ENCODE data around the gene SMKR1.
"Not testable (repeated sequence)": the region's sequence is repeated elsewhere in the genome, so short reads cannot be mapped to it uniquely, and the experiment has no call there.

SMKR1 gene

DNA sequence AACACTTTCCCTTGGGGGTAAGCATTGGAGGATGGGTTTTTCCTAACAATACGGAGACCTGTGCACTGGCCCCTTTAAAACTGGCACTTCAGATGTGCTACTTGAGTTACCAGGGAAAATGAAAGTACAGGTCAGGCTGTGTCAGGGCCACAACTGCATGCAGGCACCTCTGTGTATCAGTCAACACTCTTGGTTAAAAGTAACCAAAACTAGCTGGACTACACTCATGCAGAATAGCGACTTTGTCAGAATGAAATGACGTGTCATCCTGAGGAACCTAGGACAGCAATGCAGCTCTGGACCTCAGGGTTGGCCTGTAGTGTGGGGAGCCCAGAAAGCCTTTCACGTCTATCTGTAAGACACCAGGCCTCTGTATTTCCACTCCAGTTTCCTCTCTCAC, 33.8 kb upstream of the SMKR1 start:
- H3K4me3 ChIP-seq (ENCODE audit: low read depth, low read length) = no peak overlapping the region
- no peak for DNase-seq (ENCODE audit: low read depth, low spot score)
- in situ Hi-C loops (cut with HindIII; ENCODE audit: low sequenced_read_pairs) = no loop called here
- TF ChIP-seq, protein P1, sequence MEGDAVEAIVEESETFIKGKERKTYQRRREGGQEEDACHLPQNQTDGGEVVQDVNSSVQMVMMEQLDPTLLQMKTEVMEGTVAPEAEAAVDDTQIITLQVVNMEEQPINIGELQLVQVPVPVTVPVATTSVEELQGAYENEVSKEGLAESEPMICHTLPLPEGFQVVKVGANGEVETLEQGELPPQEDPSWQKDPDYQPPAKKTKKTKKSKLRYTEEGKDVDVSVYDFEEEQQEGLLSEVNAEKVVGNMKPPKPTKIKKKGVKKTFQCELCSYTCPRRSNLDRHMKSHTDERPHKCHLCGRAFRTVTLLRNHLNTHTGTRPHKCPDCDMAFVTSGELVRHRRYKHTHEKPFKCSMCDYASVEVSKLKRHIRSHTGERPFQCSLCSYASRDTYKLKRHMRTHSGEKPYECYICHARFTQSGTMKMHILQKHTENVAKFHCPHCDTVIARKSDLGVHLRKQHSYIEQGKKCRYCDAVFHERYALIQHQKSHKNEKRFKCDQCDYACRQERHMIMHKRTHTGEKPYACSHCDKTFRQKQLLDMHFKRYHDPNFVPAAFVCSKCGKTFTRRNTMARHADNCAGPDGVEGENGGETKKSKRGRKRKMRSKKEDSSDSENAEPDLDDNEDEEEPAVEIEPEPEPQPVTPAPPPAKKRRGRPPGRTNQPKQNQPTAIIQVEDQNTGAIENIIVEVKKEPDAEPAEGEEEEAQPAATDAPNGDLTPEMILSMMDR (IDR thresholded peaks at IDR 0.05; ENCODE audit: low read depth, low read length) = no peak

DNA sequence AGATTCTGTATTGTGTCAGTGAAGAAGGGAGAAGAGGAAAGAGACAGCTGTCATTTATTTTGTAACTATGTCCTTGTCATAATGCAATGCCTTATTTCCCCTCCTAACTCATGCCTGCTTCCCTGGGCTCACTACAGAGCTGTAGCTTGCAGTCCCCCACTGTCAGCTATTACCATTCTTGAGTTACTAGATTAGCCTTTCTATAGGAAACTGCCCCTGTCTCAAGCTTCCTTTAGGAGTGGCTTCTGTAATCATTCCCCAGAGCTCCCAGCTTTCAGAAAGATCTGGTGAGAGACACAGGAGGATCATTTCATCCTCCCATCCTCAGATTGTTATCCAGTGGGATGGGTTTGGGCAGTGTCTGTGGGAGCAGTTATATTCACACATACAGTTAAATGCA, 32.4 kb upstream of the SMKR1 start:
- TF ChIP-seq, protein P1 (IDR thresholded peaks at IDR 0.05; ENCODE audit: low read depth, low read length) = no peak
- DNase-seq (ENCODE audit: low read depth, low spot score) = no peak
- no peak overlapping the region for H3K4me3 ChIP-seq (ENCODE audit: low read depth, low read length)
- in situ Hi-C loops (cut with HindIII; ENCODE audit: low sequenced_read_pairs) = no loop called here

DNA sequence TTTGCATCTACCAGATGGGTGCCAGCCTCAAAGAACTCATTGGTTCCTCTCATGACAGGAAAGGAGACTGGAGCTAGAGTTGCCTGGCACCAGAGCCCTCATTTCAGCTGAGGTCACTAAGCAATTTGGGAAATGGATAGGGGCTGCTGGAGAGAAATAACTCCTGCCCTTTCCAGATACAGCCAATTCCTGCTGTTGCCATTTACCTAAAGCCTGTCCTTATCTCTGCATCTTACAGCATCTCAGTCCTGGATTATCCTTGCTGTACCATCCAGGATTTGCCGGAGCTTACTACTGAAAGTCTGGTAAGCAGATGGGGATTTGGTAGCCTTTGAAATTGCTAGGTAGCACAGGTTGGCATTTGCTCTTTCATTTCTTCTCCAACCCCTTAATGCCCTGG, 31.9 kb upstream of the SMKR1 start:
- no peak overlapping the region for H3K4me3 ChIP-seq (ENCODE audit: low read depth, low read length)
- TF ChIP-seq, protein P1 (IDR thresholded peaks at IDR 0.05; ENCODE audit: low read depth, low read length) = no peak
- in situ Hi-C loops (cut with HindIII; ENCODE audit: low sequenced_read_pairs) = no loop called here
- DNase-seq (ENCODE audit: low read depth, low spot score) = no peak

DNA sequence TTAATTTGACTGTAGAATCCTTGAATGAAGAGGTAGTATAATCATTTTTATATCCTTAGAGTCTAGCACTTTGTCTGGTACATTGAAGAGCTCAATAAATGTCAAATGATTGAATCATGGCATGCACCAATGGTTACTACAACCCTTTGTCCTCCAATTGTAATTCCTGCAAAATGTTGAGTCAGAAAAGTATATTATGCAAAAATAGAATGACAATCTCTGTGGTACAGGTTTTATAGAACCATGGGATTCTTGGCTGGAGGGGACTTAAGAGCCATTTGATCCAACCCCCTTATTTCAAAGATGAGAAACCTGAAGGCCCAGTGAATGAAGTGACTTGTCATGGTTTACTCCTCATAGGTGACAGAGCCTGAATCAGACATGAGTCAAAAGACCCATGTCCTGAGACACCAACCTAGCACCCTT, 30.9 kb upstream of the SMKR1 start:
- TF ChIP-seq, protein P1 (IDR thresholded peaks at IDR 0.05; ENCODE audit: low read depth, low read length) = no peak
- H3K4me3 ChIP-seq (ENCODE audit: low read depth, low read length) = no peak overlapping the region
- no peak for DNase-seq (ENCODE audit: low read depth, low spot score)
- in situ Hi-C loops (cut with HindIII; ENCODE audit: low sequenced_read_pairs) = no loop called here

DNA sequence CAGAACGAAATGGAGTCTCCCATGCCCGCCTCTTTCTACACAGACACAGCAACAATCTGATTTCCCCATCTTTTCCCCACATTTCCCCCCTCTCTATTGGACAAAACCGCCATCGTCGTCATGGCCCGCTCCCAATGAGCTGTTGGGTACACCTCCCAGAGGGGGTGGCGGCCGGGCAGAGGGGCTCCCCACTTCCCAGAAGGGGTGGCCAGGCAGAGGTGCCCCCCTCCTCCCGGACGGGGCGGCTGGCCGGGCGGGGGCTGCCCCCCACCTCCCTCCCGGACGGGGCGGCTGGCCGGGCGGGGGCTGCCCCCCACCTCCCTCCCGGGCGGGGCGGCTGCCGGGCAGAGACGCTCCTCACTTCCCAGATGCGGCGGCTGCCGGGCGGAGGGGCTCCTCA, 26.4 kb upstream of the SMKR1 start:
- in situ Hi-C loops (cut with HindIII; ENCODE audit: low sequenced_read_pairs); DNase-seq (ENCODE audit: low read depth, low spot score); H3K4me3 ChIP-seq (ENCODE audit: low read depth, low read length): not testable (repeated sequence)

DNA sequence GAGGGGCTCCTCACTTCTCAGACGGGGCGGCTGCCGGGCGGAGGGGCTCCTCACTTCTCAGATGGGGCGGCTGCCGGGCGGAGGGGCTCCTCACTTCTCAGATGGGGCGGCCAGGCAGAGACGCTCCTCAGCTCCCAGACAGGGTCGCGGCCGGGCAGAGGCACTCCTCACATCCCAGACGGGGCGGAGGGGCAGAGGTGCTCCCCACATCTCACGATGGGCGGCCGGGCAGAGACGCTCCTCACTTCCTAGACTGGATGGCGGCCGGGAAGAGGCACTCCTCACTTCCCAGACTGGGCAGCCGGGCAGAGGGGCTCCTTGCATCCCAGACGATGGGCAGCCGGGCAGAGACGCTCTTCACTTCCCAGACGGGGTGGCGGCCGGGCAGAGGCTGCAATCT, 25.9 kb upstream of the SMKR1 start:
- DNase-seq (ENCODE audit: low read depth, low spot score); H3K4me3 ChIP-seq (ENCODE audit: low read depth, low read length); in situ Hi-C loops (cut with HindIII; ENCODE audit: low sequenced_read_pairs): not testable (repeated sequence)

DNA sequence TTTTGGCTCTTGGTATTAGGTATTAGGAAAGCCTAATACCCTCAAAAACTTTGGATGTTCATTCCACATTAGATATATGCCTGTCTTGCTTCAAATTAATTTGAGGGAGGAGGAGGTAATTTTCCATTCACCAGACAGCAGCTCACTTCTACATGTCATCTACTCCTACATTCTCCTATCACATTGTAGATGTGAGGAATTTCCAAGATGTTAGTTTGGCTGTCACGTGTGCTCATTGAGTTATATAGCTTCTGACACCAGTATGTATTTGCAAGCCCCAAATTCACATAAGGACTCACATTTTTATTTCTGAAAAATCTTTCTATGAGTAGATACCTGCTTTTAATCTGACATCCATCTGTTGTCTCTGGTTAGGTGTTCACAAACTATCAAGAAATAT, 22.5 kb upstream of the SMKR1 start:
- DNase-seq (ENCODE audit: low read depth, low spot score) = no peak
- in situ Hi-C loops (cut with HindIII; ENCODE audit: low sequenced_read_pairs) = no loop called here
- TF ChIP-seq, protein P1 (IDR thresholded peaks at IDR 0.05; ENCODE audit: low read depth, low read length) = no peak
- no peak overlapping the region for H3K4me3 ChIP-seq (ENCODE audit: low read depth, low read length)

DNA sequence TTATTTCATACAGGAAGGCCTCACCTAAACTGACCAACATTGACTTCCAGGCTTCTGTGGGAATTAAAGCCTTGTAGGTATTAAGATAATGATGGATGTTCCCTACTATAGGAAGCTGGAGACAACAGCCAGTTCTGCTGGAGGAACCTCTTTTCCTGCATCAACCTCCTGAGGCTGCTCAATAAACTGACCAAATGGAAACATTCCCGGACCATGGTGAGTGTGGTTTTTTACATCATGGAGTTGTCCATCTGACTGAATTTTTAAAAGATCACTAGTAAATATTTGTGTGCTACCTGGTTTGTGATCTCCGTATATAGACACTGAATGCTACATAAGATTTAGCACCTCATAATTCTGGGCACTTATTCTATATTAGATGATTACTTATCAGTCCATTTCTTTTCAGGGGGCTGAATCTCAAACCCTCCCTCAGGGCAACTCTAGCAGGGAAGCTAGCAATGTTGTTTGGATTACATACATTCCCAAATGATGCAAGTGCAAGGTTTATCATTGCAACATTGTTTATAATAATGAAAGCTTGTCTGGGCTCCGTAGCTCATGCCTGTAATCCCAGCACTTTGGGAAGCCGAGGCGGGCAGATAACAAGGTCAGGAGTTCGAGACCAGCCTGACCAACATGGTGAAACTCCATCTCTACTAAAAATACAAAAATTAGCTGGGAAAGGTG, 21.5 kb upstream of the SMKR1 start:
- H3K4me3 ChIP-seq (ENCODE audit: low read depth, low read length) = no peak overlapping the region
- DNase-seq (ENCODE audit: low read depth, low spot score) = no peak
- in situ Hi-C loops (cut with HindIII; ENCODE audit: low sequenced_read_pairs) = no loop called here
- TF ChIP-seq, protein P1 (IDR thresholded peaks at IDR 0.05; ENCODE audit: low read depth, low read length) = no peak

DNA sequence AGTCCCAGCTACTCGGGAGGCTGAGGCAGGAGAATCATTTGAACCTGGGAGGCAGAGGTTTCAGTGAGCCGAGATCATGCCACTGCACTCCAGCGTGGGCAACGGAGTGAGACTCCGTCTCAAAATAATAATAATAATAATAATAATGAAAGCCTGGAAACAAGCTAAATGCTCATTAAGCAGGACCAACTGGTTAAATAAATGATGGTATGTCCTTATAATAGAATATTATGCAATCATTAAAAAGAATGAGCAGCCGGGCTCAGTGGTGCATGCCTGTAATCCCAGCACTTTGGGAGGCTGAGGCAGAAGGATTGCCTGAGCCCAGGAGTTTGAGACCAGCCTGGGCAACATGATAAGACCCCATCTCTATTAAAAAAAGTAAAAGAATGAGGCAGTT, 21.0 kb upstream of the SMKR1 start:
- DNase-seq (ENCODE audit: low read depth, low spot score); in situ Hi-C loops (cut with HindIII; ENCODE audit: low sequenced_read_pairs); H3K4me3 ChIP-seq (ENCODE audit: low read depth, low read length): not testable (repeated sequence)
